ENCODE measurements around the gene DOCK4. TPM values are rescaled to one million over a fixed set of nuclear protein-coding genes. Genes with fewer than 3 reads are reported as not detected.

Gene DOCK4
- total RNA-seq, 4 donors from 2014 or later = 14.0 to 48.1 (median 30.9) TPM

DNA sequence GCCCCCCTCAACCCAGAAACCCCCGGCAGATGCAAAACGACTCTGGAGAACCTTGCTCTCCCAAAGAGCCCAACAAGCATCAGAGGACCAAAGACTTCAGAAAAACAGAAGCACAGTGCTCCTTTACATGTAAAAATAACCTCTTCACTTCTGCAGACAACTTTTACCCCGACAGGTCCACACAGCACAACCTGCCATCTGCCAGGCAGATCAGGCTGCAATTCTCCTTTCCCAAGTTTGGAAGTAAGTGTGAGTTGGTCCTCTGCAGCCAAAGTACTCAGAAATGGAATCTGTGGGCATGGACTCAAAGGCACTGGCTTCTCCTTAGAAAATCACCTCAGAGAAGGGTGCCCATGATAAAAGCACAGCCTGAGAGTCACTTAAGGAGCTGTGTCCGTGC is 26.0 kb downstream of the DOCK4 start:
- Histone ChIP-seq H3K27ac (no peak overlapping the region), H3K27me3 (no peaks in the 10 kb centered on the region), H3K9me3 (no peaks in the 10 kb centered on the region), H3K36me3 (no peaks in the 10 kb centered on the region), H3K4me1 (peaks cover 0 to 4% of the 10 kb centered on the region in 2 donors), H3K4me3 (replicated peaks in 1 of 3) (no peak overlapping the region)
- no peak for DNase-seq
- intact Hi-C loops (cut with DNase I) = no loop called here
- 72 to 78% methylated on average over 4 of the region's 4 CpGs for WGBS, 2 donors
- no peak for TF ChIP-seq POLR2A (IDR thresholded peaks at IDR 0.05)
- TF ChIP-seq, protein P1, sequence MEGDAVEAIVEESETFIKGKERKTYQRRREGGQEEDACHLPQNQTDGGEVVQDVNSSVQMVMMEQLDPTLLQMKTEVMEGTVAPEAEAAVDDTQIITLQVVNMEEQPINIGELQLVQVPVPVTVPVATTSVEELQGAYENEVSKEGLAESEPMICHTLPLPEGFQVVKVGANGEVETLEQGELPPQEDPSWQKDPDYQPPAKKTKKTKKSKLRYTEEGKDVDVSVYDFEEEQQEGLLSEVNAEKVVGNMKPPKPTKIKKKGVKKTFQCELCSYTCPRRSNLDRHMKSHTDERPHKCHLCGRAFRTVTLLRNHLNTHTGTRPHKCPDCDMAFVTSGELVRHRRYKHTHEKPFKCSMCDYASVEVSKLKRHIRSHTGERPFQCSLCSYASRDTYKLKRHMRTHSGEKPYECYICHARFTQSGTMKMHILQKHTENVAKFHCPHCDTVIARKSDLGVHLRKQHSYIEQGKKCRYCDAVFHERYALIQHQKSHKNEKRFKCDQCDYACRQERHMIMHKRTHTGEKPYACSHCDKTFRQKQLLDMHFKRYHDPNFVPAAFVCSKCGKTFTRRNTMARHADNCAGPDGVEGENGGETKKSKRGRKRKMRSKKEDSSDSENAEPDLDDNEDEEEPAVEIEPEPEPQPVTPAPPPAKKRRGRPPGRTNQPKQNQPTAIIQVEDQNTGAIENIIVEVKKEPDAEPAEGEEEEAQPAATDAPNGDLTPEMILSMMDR (IDR thresholded peaks at IDR 0.05) = no peak

GRCh38 chr7:112176693-112177415 is 29.3 kb downstream of the DOCK4 start:
- Histone ChIP-seq H3K27me3 (no peaks in the 10 kb centered on the region), H3K36me3 (no peaks in the 10 kb centered on the region), H3K27ac (no peak overlapping the region), H3K4me1 (no peaks in the 10 kb centered on the region), H3K4me3 (replicated peaks in 1 of 3) (no peak overlapping the region), H3K9me3 (no peaks in the 10 kb centered on the region)
- DNase-seq = no peak
- WGBS, 2 donors = 94 to 95% methylated on average over 5 of the region's 5 CpGs
- intact Hi-C loops (cut with DNase I) = no loop called here
- TF ChIP-seq, protein P1 (IDR thresholded peaks at IDR 0.05) = no peak
- no peak for TF ChIP-seq POLR2A (IDR thresholded peaks at IDR 0.05)

- no peaks in the 10 kb centered on the region for H3K27me3 ChIP-seq
- no peak for DNase-seq
- H3K36me3 ChIP-seq = no peaks in the 10 kb centered on the region
- no peaks in the 10 kb centered on the region for H3K9me3 ChIP-seq
- H3K4me3 ChIP-seq (replicated peaks in 1 of 3) = no peak overlapping the region
- 65 to 78% methylated on average over 2 of the region's 2 CpGs for WGBS, 2 donors
- TF ChIP-seq, protein P1 (IDR thresholded peaks at IDR 0.05) = no peak
- no peak for TF ChIP-seq POLR2A (IDR thresholded peaks at IDR 0.05)
- H3K27ac ChIP-seq = no peak overlapping the region
- H3K4me1 ChIP-seq = no peaks in the 10 kb centered on the region
- intact Hi-C loops (cut with DNase I) = no loop called here
Observed at GRCh38 chr7:112176241-112176640, 30.0 kb downstream of the DOCK4 start.

GRCh38 chr7:112174192-112174591 is 32.0 kb downstream of the DOCK4 start:
- intact Hi-C loops (cut with DNase I) = no loop called here
- DNase-seq = no peak
- no peak for TF ChIP-seq POLR2A (IDR thresholded peaks at IDR 0.05)
- TF ChIP-seq, protein P1 (IDR thresholded peaks at IDR 0.05) = no peak
- no peak overlapping the region for H3K4me3 ChIP-seq (replicated peaks in 1 of 3)
- no peaks in the 10 kb centered on the region for H3K9me3 ChIP-seq
- H3K27me3 ChIP-seq = no peaks in the 10 kb centered on the region
- no peaks in the 10 kb centered on the region for H3K4me1 ChIP-seq
- no peaks in the 10 kb centered on the region for H3K36me3 ChIP-seq
- 95 to 96% methylated on average over 3 of the region's 3 CpGs for WGBS, 2 donors
- no peak overlapping the region for H3K27ac ChIP-seq

GRCh38 chr7:112173568-112173905 is 32.7 kb downstream of the DOCK4 start:
- TF ChIP-seq, protein P1 (IDR thresholded peaks at IDR 0.05) = no peak
- no peak for TF ChIP-seq POLR2A (IDR thresholded peaks at IDR 0.05)
- Histone ChIP-seq H3K27me3 (no peaks in the 10 kb centered on the region), H3K27ac (no peak overlapping the region), H3K36me3 (no peaks in the 10 kb centered on the region), H3K4me1 (no peaks in the 10 kb centered on the region), H3K9me3 (no peaks in the 10 kb centered on the region), H3K4me3 (replicated peaks in 1 of 3) (no peak overlapping the region)
- DNase-seq = no peak
- intact Hi-C loops (cut with DNase I) = no loop called here
- 78 to 89% methylated on average over 4 of the region's 4 CpGs for WGBS, 2 donors

Measured in thyroid gland (tissue), 4 donors.